ENCODE measurements around the gene SHC1.

The SHC1 gene

GRCh38 chr1:154940213-154940560, 30.4 kb downstream of the SHC1 start:
- DNase-seq (no peak), ATAC-seq (replicated peaks) (no peak)
- Mint-ChIP-seq H3K4me3 (peak overlapping the region; percentile 18 to 57), H3K4me1 (peaks cover 59 to 76% of the 10 kb centered on the region in 2 donors), H3K9me3 (no peaks in the 10 kb centered on the region), H3K27ac (peak overlapping the region; percentile 20), H3K36me3 (peaks cover 2 to 4% of the 10 kb centered on the region in 2 donors), H3K27me3 (no peaks in the 10 kb centered on the region)

- no peak for ATAC-seq (replicated peaks)
- Mint-ChIP-seq H3K4me1 (peaks cover 53 to 67% of the 10 kb centered on the region in 2 donors), H3K27me3 (no peaks in the 10 kb centered on the region), H3K9me3 (no peaks in the 10 kb centered on the region), H3K4me3 (peak overlapping the region; percentile 26 to 58), H3K27ac (peak overlapping the region; percentile 84), H3K36me3 (peaks cover 4% of the 10 kb centered on the region in 2 donors)
- DNase-seq, result no peak
Measured at GRCh38 chr1:154938604-154939399, 31.7 kb downstream of the SHC1 start.

- H3K27ac Mint-ChIP-seq, result peak overlapping the region; percentile 99
Measured at GRCh38 chr1:154937988-154938386, 32.6 kb downstream of the SHC1 start.

GRCh38 chr1:154937085-154937987, 33.2 kb downstream of the SHC1 start:
- Mint-ChIP-seq H3K9me3 (no peaks in the 10 kb centered on the region), H3K4me3 (peak overlapping the region; percentile 81 to 96), H3K4me1 (peaks cover 39 to 55% of the 10 kb centered on the region in 2 donors), H3K36me3 (peaks cover 4 to 7% of the 10 kb centered on the region in 2 donors), H3K27ac (peak overlapping the region; percentile 99), H3K27me3 (no peaks in the 10 kb centered on the region)
- ATAC-seq (replicated peaks) (peak; percentile 79 to 84), DNase-seq (peak; percentile 85)

More at GRCh38 chr1:154937988-154938386, 32.6 kb downstream of the SHC1 start:
- Mint-ChIP-seq H3K27me3 (no peaks in the 10 kb centered on the region), H3K36me3 (peaks cover 4 to 7% of the 10 kb centered on the region in 2 donors), H3K9me3 (no peaks in the 10 kb centered on the region), H3K4me3 (peak overlapping the region; percentile 81 to 96), H3K4me1 (peaks cover 46 to 61% of the 10 kb centered on the region in 2 donors)
- no peak for DNase-seq
- no peak for ATAC-seq (replicated peaks)

- peaks cover 4 to 9% of the 10 kb centered on the region in 2 donors for H3K36me3 Mint-ChIP-seq
- DNase-seq (peak; percentile 90), ATAC-seq (replicated peaks) (peak; percentile 85 to 90)
- H3K27me3 Mint-ChIP-seq, result no peaks in the 10 kb centered on the region
- H3K27ac Mint-ChIP-seq, result peak within 1 kb of the TSS; percentile 99
- peak within 1 kb of the TSS; percentile 81 to 96 for H3K4me3 Mint-ChIP-seq
- no peaks in the 10 kb centered on the region for H3K9me3 Mint-ChIP-seq
- H3K4me1 Mint-ChIP-seq, result peaks cover 35 to 48% of the 10 kb centered on the region in 2 donors
Measured at GRCh38 chr1:154936555-154937084, 33.9 kb downstream of the SHC1 start, which contains the start of gene PMVK. TSS of gene PMVK (minus strand) at chr1:154936719. CDS start at chr1:154936685, 34 bp downstream.

DNA sequence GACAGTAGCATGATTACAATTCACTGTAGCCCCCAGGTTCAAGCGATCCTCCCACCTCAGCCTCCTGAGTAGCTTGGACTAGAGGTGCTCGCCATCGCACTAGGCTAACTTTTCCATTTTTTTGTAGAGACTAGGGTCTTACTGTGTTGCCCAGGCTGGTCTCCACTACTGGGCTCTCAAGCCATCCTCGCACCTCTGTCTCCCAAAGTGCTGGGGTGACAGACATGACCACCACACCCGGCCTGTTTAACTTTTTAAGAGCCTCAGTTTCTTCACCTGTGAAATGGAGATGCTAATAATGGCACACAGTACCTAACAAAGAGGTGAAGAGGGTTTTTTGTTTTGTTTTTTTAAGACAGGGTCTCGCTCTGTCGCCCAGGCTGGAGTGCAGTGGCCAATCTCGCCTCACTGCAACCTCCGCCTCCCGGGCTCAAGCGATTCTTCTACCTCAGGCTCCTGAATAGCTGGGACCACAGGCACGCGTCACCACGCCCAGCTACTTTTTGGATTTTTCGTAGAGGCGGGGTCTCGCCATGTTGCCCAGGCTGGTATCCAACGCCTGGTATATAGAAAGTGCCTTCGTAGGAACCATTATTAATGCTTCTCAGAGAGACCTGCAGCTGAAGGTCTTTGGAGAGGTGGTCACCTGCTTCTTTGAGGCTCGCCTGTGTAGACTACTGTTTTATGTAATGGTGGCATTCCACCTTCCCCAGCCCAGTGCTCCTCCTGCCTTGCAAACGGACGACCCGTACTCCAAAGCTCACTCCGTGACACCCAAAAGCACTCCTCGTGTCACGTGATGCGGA, 34.6 kb downstream of the SHC1 start:
- DNase-seq (no peak), ATAC-seq (replicated peaks) (no peak)
- H3K27ac Mint-ChIP-seq, result peak overlapping the region; percentile 99
- H3K36me3 Mint-ChIP-seq, result peaks cover 4 to 9% of the 10 kb centered on the region in 2 donors
- H3K27me3 Mint-ChIP-seq, result no peaks in the 10 kb centered on the region
- H3K4me3 Mint-ChIP-seq, result peak overlapping the region; percentile 81 to 96
- peaks cover 29 to 41% of the 10 kb centered on the region in 2 donors for H3K4me1 Mint-ChIP-seq
- H3K9me3 Mint-ChIP-seq, result no peaks in the 10 kb centered on the region

DNA sequence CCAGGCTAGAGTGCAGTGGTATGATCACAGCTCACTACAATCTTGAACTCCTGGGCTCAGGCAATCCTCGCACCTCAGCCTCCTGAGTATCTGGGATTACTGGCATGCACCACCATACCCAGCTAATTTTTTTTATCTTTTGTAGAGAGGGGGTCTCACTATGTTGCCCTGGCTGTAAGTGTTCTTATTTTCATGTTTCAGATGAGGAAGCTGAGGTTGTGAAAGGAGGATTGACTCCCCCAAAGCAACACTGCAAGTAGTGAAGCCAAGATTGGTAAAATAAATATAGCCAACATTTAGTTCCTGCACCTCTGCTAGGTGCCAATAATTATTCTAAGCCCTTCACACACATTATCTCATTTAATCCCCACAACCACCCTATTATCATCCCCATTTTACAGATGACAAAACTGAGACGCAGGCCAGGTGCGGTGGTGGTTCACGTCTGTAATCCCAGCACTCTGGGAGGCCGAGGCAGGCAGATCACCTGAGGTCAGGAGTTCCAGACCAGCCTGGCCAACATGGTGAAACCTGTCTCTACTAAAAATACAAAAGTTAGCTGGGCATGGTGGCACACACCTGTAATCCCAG, 36.1 kb downstream of the SHC1 start:
- Mint-ChIP-seq H3K4me1 (peaks cover 24 to 30% of the 10 kb centered on the region in 2 donors), H3K27ac (no peak overlapping the region), H3K27me3 (no peaks in the 10 kb centered on the region)

DNA sequence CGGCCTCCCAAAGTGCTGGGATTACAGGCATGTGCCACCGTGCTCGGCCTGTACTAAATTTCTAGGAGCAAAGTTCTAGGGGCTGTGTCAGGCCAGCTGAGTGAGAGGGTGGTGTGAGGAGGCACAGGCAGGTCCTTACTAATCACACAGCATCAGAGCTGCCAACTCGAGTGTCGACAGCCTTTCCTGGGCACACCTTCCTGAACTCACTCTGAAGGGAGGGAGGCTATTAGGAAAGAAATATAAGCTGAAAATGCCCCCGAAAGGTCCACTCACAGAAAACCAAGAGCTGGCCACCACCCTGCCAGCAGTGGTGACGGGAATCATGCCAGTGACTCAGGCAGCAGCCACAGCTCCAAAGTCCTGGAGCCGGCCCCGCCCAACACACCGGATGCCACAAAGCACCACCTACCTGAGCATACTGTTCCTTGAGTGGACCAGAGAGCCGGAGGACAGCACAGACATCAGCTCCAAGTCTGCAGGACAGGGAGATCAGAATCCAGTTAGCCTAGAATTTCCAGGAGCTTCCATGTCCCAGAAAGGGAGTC, 38.5 kb downstream of the SHC1 start:
- no peak overlapping the region for H3K27ac Mint-ChIP-seq
- H3K9me3 Mint-ChIP-seq, result no peaks in the 10 kb centered on the region
- no peaks in the 10 kb centered on the region for H3K27me3 Mint-ChIP-seq
- H3K36me3 Mint-ChIP-seq, result peaks cover 30% of the 10 kb centered on the region in 2 donors
- ATAC-seq (replicated peaks), result no peak
- no peak overlapping the region for H3K4me3 Mint-ChIP-seq
- H3K4me1 Mint-ChIP-seq, result peaks cover 15 to 20% of the 10 kb centered on the region in 2 donors
- no peak for DNase-seq

More for the DNA sequence above, 36.1 kb downstream of the SHC1 start:
- Mint-ChIP-seq H3K9me3 (no peaks in the 10 kb centered on the region), H3K36me3 (peaks cover 11 to 17% of the 10 kb centered on the region in 2 donors), H3K4me3 (peak overlapping the region in 1 of 2 donors; percentile 10)
- no peak for DNase-seq
- no peak for ATAC-seq (replicated peaks)

GRCh38 chr1:154926201-154926600, 44.3 kb downstream of the SHC1 start:
- Mint-ChIP-seq H3K27ac (no peak overlapping the region), H3K9me3 (no peaks in the 10 kb centered on the region), H3K36me3 (peaks cover 46 to 65% of the 10 kb centered on the region in 2 donors), H3K4me3 (no peak overlapping the region), H3K27me3 (no peaks in the 10 kb centered on the region), H3K4me1 (peaks cover 19 to 25% of the 10 kb centered on the region in 2 donors)
- ATAC-seq (replicated peaks) (no peak), DNase-seq (no peak)

- no peak overlapping the region for H3K4me3 Mint-ChIP-seq
- H3K36me3 Mint-ChIP-seq, result peaks cover 46 to 65% of the 10 kb centered on the region in 2 donors
- ATAC-seq (replicated peaks), result peak; percentile 50 to 60
- DNase-seq, result no peak
- H3K9me3 Mint-ChIP-seq, result no peaks in the 10 kb centered on the region
- H3K27ac Mint-ChIP-seq, result peak overlapping the region; percentile 68
- no peaks in the 10 kb centered on the region for H3K27me3 Mint-ChIP-seq
- H3K4me1 Mint-ChIP-seq, result peaks cover 19 to 25% of the 10 kb centered on the region in 2 donors
Measured at GRCh38 chr1:154925335-154926170, 45.0 kb downstream of the SHC1 start.

GRCh38 chr1:154923695-154924094, 46.9 kb downstream of the SHC1 start:
- ATAC-seq (replicated peaks) (no peak), DNase-seq (no peak)
- Mint-ChIP-seq H3K9me3 (no peaks in the 10 kb centered on the region), H3K36me3 (peaks cover 36 to 56% of the 10 kb centered on the region in 2 donors), H3K27me3 (no peaks in the 10 kb centered on the region), H3K4me3 (no peak overlapping the region), H3K4me1 (peaks cover 15 to 25% of the 10 kb centered on the region in 2 donors), H3K27ac (no peak overlapping the region)

DNA sequence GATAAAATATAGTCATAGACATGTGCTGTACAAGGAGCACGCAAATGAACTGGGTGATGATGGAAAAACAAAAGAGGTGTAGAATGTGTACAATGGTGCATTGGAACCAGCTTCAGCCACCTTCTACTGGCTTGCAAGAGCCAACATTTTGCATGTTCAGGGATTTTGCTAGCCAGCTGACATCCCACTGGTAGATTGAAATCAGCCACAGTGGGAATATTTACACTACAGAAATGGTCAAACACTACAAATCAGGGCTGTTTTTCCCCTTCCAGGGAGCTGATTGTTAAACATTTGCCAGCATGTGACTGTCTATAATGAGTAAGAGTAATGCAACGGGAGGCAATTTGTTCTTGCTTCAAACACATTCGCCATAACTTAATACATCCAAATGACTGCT, 57.3 kb downstream of the SHC1 start:
- Mint-ChIP-seq H3K27ac (peak overlapping the region; percentile 69), H3K4me1 (no peaks in the 10 kb centered on the region), H3K27me3 (no peaks in the 10 kb centered on the region), H3K4me3 (no peak overlapping the region), H3K9me3 (peaks cover 0 to 2% of the 10 kb centered on the region in 2 donors), H3K36me3 (peaks cover 12% of the 10 kb centered on the region in 2 donors)
- ATAC-seq (replicated peaks) (no peak), DNase-seq (no peak)

Data from stimulated activated naive B cell treated with anti-CD40 and anti-IgM and Interleukin-4, amounts not matched to agents 10 μg/mL and 1 μg/mL and 100 μg/mL, for 72 hours (primary cell).